HepG2 (cell line): ENCODE data around the gene LGALS4. TPM values are rescaled to one million over a fixed set of nuclear protein-coding genes. Genes with fewer than 3 reads are reported as not detected.
A peak's percentile ranks its signal among the peaks of the same experiment; 100 is the strongest.

Experiments
- ARNTL ChIP-seq: sonication (generic); formaldehyde crosslinking; IDR thresholded peaks from 2 replicates; pipeline ENCODE4 v1.4.0; 2020; ENCODE audit warnings: mild to moderate bottlenecking, missing genetic modification reagents
- DNMT3B ChIP-seq: conservative IDR thresholded peaks from 2 replicates; pipeline ENCODE4 v1.6.1; 2016; ENCODE audit warnings: missing biosample characterization, control low read depth
- NONO ChIP-seq, 2 experiments: fragments of 450-650 bp in 1 of 2; sonication (generic) in 1 of 2; formaldehyde crosslinking in 1 of 2; IDR thresholded peaks in 1 of 2; conservative IDR thresholded peaks in 1 of 2; 2 replicates each; pipeline versions ENCODE4 v1.6.1 to v1.8.0; 2017 to 2022; ENCODE audit warnings: mild to moderate bottlenecking in 1 of 2, missing genetic modification reagents in 1 of 2, moderate library complexity in 1 of 2
- NPAS2 ChIP-seq: sonication (generic); formaldehyde crosslinking; IDR thresholded peaks from 2 replicates; pipeline ENCODE4 v1.8.0; 2022; ENCODE audit warnings: mild to moderate bottlenecking, missing genetic modification reagents, borderline replicate concordance
- NR1H2 ChIP-seq: sonication (generic); formaldehyde crosslinking; IDR thresholded peaks from 2 replicates; pipeline ENCODE4 v1.8.1; 2022; ENCODE audit warnings: low read depth, missing genetic modification reagents, borderline replicate concordance
- RORA ChIP-seq: sonication (generic); formaldehyde crosslinking; IDR thresholded peaks from 2 replicates; pipeline ENCODE4 v1.5.0; 2020; ENCODE audit warnings: mild to moderate bottlenecking, missing genetic modification reagents, moderate library complexity
- STAG1 ChIP-seq: sonication (generic); formaldehyde crosslinking; IDR thresholded peaks from 2 replicates; pipeline ENCODE4 v1.4.0; 2020; ENCODE audit warnings: missing genetic modification reagents
- TBX2 ChIP-seq: sonication (generic); formaldehyde crosslinking; IDR thresholded peaks from 2 replicates; pipeline ENCODE4 v1.5.0; 2020; ENCODE audit warnings: missing genetic modification reagents, mild to moderate bottlenecking, borderline replicate concordance
- ZBTB7A ChIP-seq: sonication (generic); formaldehyde crosslinking; IDR thresholded peaks from 2 replicates; pipeline ENCODE4 v1.8.0; 2022; ENCODE audit warnings: mild to moderate bottlenecking, missing genetic modification reagents
- ZMYM3 ChIP-seq: sonication (generic); formaldehyde crosslinking; IDR thresholded peaks from 2 replicates; pipeline ENCODE4 v1.5.1; 2020; ENCODE audit warnings: mild to moderate bottlenecking, missing genetic modification reagents
- ZNF143 ChIP-seq: sonication (generic); formaldehyde crosslinking; IDR thresholded peaks from 2 replicates; pipeline ENCODE4 v1.4.0; 2020; ENCODE audit warnings: missing genetic modification reagents
- ZNF260 ChIP-seq: sonication (generic); formaldehyde crosslinking; IDR thresholded peaks from 2 replicates; pipeline ENCODE4 v1.4.0; 2020; ENCODE audit warnings: missing genetic modification reagents, low read depth, mild to moderate bottlenecking, borderline replicate concordance
- ZNF629 ChIP-seq: sonication (generic); formaldehyde crosslinking; conservative IDR thresholded peaks from 2 replicates; pipeline ENCODE4 v1.5.0; 2020; ENCODE audit warnings: missing genetic modification reagents
- ZNF788 ChIP-seq: sonication (generic); formaldehyde crosslinking; IDR thresholded peaks from 2 replicates; pipeline ENCODE4 v1.5.0; 2020; ENCODE audit warnings: mild to moderate bottlenecking, missing genetic modification reagents, borderline replicate concordance
- ZSCAN20 ChIP-seq: sonication (generic); formaldehyde crosslinking; IDR thresholded peaks from 2 replicates; pipeline ENCODE4 v1.4.0; 2020; ENCODE audit warnings: missing genetic modification reagents, mild to moderate bottlenecking, borderline replicate concordance
- polyA plus RNA-seq, 8 experiments: library from polyadenylated mRNA; depleted of rRNA in 3 of 8; stranded (reverse) in 7 of 8; unstranded in 1 of 8; fragments of >200 nt; fragmentation: Illumina TruSeq in 4 of 8; extraction: Trizol in 4 of 8; gene quantifications; 2 replicates each; pipeline versions ENCODE4 v1.2.1 to v1.2.3, GENCODE V29; 2011 to 2016; ENCODE audit warnings: low read depth in 4 of 8, missing spikeins in 1 of 8, mixed read lengths in 1 of 8; ENCODE audit not compliant: insufficient read depth in 1 of 8
- total RNA-seq, 5 experiments: library from RNA; depleted of rRNA; stranded (reverse); fragments of >200 nt; fragmentation: Illumina TruSeq; extraction: Trizol; gene quantifications; 2 replicates each; pipeline ENCODE4 v1.2.3, GENCODE V29; 2016; ENCODE audit warnings: low read depth in 1 of 5
- TF ChIP-seq, protein P1 (sequence below): sonication (generic); formaldehyde crosslinking; IDR thresholded peaks from 2 replicates; pipeline ENCODE4 v1.5.1; 2020; ENCODE audit warnings: missing genetic modification reagents, mild to moderate bottlenecking, borderline replicate concordance
- TF ChIP-seq, protein P2 (sequence below): sonication (generic); formaldehyde crosslinking; IDR thresholded peaks from 2 replicates; pipeline ENCODE4 v1.4.0; 2020; ENCODE audit warnings: missing genetic modification reagents
- TF ChIP-seq, protein P3 (sequence below): IDR thresholded peaks from 2 replicates; pipeline ENCODE4 v1.6.1; 2016; ENCODE audit warnings: mild to moderate bottlenecking
- TF ChIP-seq, protein P4 (sequence below): sonication (generic); IDR thresholded peaks from 2 replicates; pipeline ENCODE4 v1.6.1; 2016; ENCODE audit warnings: low read depth, borderline replicate concordance
- TF ChIP-seq, protein P5 (sequence below): IDR thresholded peaks from 2 replicates; pipeline ENCODE4 v1.6.1; 2012; ENCODE audit warnings: inconsistent platforms
- TF ChIP-seq, protein P6 (sequence below): sonication (generic); formaldehyde crosslinking; IDR thresholded peaks from 2 replicates; pipeline ENCODE4 v1.9.0; 2021; ENCODE audit warnings: missing genetic modification reagents, mild to moderate bottlenecking, borderline replicate concordance

LGALS4 gene
- total and polyA plus RNA-seq, 2 of the 13 experiments (the other 11 are each of a cell fraction or from before 2014, with no cell fraction given), result 0.24 to 0.71 TPM

DNA sequence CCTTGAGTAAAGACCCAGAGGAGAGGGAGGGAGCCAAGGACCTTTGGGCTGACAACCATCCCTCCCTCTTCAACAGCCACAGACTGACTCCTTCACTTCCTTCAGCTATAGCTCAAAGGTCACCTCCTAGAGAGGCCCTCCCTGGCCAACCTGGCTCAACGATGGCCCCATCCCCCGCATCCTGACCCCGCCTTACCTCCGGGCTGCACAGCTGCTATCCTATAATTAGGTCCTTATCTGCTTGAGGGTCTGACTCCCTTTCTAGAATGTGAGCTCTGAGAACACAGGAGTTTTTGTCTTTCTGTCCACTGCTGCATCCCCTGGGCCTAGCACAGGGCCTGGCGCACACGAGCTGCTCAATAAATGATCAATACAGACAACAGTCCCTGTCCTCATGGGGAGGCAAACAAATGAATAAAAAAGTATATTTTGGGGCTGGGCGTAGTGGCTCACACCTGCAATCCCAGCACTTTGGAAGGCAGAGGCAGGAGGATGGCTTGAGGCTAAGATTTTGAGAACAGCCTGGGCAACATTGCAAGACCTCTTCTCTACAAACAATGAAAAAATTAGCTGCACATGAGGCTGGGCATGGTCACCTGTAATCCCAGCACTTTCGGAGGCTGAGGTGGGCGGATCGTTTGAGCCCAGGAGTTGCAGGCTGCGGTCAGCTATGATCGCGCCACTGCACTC, 6.6 kb upstream of the LGALS4 start (continued):
- TF ChIP-seq, protein P1, sequence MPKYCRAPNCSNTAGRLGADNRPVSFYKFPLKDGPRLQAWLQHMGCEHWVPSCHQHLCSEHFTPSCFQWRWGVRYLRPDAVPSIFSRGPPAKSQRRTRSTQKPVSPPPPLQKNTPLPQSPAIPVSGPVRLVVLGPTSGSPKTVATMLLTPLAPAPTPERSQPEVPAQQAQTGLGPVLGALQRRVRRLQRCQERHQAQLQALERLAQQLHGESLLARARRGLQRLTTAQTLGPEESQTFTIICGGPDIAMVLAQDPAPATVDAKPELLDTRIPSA, result no peak
- TF ChIP-seq ZNF629 (no peak), NR1H2 (CRISPR knock-in tag) (no peak), STAG1 (CRISPR knock-in tag) (peak; percentile 2; the same call in 1 of the 2 replicates), ZSCAN20 (CRISPR knock-in tag) (no peak), ZNF788 (CRISPR knock-in tag) (0 out of 2 replicates have a peak, but pooled peaks have one; percentile 24), ZMYM3 (CRISPR knock-in tag) (0 out of 2 replicates have a peak, but pooled peaks have one; percentile 16), ZNF260 (CRISPR knock-in tag) (no peak), ARNTL (CRISPR knock-in tag) (no peak), ZBTB7A (CRISPR knock-in tag) (no peak), NONO (IDR thresholded peaks at IDR 0.05) (no peak), NONO (CRISPR knock-in tag; conservative IDR thresholded peaks at IDR 0.05) (no peak), NPAS2 (no peak), ZNF143 (no peak), RORA (CRISPR knock-in tag) (no peak), TBX2 (CRISPR knock-in tag) (no peak), DNMT3B (CRISPR knock-in tag) (no peak)
- TF ChIP-seq, protein P2, sequence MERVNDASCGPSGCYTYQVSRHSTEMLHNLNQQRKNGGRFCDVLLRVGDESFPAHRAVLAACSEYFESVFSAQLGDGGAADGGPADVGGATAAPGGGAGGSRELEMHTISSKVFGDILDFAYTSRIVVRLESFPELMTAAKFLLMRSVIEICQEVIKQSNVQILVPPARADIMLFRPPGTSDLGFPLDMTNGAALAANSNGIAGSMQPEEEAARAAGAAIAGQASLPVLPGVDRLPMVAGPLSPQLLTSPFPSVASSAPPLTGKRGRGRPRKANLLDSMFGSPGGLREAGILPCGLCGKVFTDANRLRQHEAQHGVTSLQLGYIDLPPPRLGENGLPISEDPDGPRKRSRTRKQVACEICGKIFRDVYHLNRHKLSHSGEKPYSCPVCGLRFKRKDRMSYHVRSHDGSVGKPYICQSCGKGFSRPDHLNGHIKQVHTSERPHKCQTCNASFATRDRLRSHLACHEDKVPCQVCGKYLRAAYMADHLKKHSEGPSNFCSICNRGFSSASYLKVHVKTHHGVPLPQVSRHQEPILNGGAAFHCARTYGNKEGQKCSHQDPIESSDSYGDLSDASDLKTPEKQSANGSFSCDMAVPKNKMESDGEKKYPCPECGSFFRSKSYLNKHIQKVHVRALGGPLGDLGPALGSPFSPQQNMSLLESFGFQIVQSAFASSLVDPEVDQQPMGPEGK (CRISPR knock-in tag), result peak; percentile 55; the same call in 1 of the 2 replicates
- TF ChIP-seq, protein P3, sequence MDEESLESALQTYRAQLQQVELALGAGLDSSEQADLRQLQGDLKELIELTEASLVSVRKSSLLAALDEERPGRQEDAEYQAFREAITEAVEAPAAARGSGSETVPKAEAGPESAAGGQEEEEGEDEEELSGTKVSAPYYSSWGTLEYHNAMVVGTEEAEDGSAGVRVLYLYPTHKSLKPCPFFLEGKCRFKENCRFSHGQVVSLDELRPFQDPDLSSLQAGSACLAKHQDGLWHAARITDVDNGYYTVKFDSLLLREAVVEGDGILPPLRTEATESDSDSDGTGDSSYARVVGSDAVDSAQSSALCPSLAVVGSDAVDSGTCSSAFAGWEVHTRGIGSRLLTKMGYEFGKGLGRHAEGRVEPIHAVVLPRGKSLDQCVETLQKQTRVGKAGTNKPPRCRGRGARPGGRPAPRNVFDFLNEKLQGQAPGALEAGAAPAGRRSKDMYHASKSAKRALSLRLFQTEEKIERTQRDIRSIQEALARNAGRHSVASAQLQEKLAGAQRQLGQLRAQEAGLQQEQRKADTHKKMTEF, result 0 out of 2 replicates have a peak, but pooled peaks have one; percentile 16
- TF ChIP-seq, protein P4, sequence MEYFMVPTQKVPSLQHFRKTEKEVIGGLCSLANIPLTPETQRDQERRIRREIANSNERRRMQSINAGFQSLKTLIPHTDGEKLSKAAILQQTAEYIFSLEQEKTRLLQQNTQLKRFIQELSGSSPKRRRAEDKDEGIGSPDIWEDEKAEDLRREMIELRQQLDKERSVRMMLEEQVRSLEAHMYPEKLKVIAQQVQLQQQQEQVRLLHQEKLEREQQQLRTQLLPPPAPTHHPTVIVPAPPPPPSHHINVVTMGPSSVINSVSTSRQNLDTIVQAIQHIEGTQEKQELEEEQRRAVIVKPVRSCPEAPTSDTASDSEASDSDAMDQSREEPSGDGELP, result peak; percentile 73; the same call in 1 of the 2 replicates
- TF ChIP-seq, protein P5, sequence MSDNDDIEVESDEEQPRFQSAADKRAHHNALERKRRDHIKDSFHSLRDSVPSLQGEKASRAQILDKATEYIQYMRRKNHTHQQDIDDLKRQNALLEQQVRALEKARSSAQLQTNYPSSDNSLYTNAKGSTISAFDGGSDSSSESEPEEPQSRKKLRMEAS, result peak; percentile 39; the same call in 1 of the 2 replicates
- TF ChIP-seq, protein P6, sequence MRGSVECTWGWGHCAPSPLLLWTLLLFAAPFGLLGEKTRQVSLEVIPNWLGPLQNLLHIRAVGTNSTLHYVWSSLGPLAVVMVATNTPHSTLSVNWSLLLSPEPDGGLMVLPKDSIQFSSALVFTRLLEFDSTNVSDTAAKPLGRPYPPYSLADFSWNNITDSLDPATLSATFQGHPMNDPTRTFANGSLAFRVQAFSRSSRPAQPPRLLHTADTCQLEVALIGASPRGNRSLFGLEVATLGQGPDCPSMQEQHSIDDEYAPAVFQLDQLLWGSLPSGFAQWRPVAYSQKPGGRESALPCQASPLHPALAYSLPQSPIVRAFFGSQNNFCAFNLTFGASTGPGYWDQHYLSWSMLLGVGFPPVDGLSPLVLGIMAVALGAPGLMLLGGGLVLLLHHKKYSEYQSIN (CRISPR knock-in tag), result no peak
